Osteocyte (in vitro differentiated cells): ENCODE measurements around the gene NUDT22. TPM values are rescaled to one million over a fixed set of nuclear protein-coding genes. Genes with fewer than 3 reads are reported as not detected.
A peak's percentile ranks its signal among the peaks of the same experiment; 100 is the strongest.

Experiments used
- DNase-seq: peaks from one replicate; pipeline ENCODE4 v3.0.0; 2021; ENCODE audit warnings: mixed read lengths; ENCODE audit not compliant: unreplicated experiment; ENCODE audit errors: extremely low spot score
- H3K27ac Mint-ChIP-seq: one replicate; pipeline ENCODE4 v1.8.0; 2021; ENCODE audit warnings: mild to moderate bottlenecking, mixed read lengths; ENCODE audit not compliant: unreplicated experiment
- H3K27me3 Mint-ChIP-seq: one replicate; pipeline ENCODE4 v1.8.0; 2021; ENCODE audit warnings: mixed read lengths; ENCODE audit not compliant: unreplicated experiment
- H3K36me3 Mint-ChIP-seq: one replicate; pipeline ENCODE4 v1.8.0; 2021; ENCODE audit warnings: mixed read lengths; ENCODE audit not compliant: unreplicated experiment
- H3K4me1 Mint-ChIP-seq: one replicate; pipeline ENCODE4 v1.8.0; 2021; ENCODE audit warnings: mixed read lengths; ENCODE audit not compliant: unreplicated experiment
- H3K4me3 Mint-ChIP-seq: one replicate; pipeline ENCODE4 v1.8.0; 2021; ENCODE audit warnings: mild to moderate bottlenecking, moderate library complexity, mixed read lengths; ENCODE audit not compliant: unreplicated experiment
- H3K9me3 Mint-ChIP-seq: one replicate; pipeline ENCODE4 v1.8.0; 2021; ENCODE audit warnings: mixed read lengths; ENCODE audit not compliant: unreplicated experiment
- CTCF ChIP-seq: fragments of 200-600 bp; sonication (generic); IDR thresholded peaks from 2 replicates; pipeline ENCODE4 v1.5.0; 2021; ENCODE audit warnings: antibody characterized with exemption, mild to moderate bottlenecking, moderate library complexity
- total RNA-seq: library from RNA; stranded (reverse); gene quantifications from 2 replicates; pipeline ENCODE4 v1.2.1, GENCODE V29; 2021

NUDT22 gene
- total RNA-seq, 1 donor from 2014 or later = 46.8 TPM

GRCh38 chr11:64180891-64181290 lies 45.2 kb upstream of the NUDT22 start:
- H3K9me3 Mint-ChIP-seq = no peaks in the 10 kb centered on the region
- H3K27ac Mint-ChIP-seq = peak overlapping the region; percentile 91
- H3K36me3 Mint-ChIP-seq = no peaks in the 10 kb centered on the region
- peaks cover 35% of the 10 kb centered on the region for H3K4me1 Mint-ChIP-seq
- DNase-seq = no peak
- H3K4me3 Mint-ChIP-seq = no peak overlapping the region
- TF ChIP-seq CTCF = no peak
- H3K27me3 Mint-ChIP-seq = no peaks in the 10 kb centered on the region

GRCh38 chr11:64181506-64182411 lies 44.3 kb upstream of the NUDT22 start:
- H3K27me3 Mint-ChIP-seq = no peaks in the 10 kb centered on the region

GRCh38 chr11:64183890-64184289 lies 42.2 kb upstream of the NUDT22 start:
- no peaks in the 10 kb centered on the region for H3K36me3 Mint-ChIP-seq
- peak overlapping the region; percentile 35 for H3K4me3 Mint-ChIP-seq
- H3K9me3 Mint-ChIP-seq = no peaks in the 10 kb centered on the region
- peaks cover 38% of the 10 kb centered on the region for H3K4me1 Mint-ChIP-seq
- peak overlapping the region; percentile 99 for H3K27ac Mint-ChIP-seq
- no peak for TF ChIP-seq CTCF
- DNase-seq = no peak
- no peaks in the 10 kb centered on the region for H3K27me3 Mint-ChIP-seq

More at GRCh38 chr11:64181506-64182411, 44.3 kb upstream of the NUDT22 start:
- peaks cover 35% of the 10 kb centered on the region for H3K4me1 Mint-ChIP-seq
- H3K36me3 Mint-ChIP-seq = no peaks in the 10 kb centered on the region
- peak overlapping the region; percentile 91 for H3K27ac Mint-ChIP-seq
- peak overlapping the region; percentile 40 for H3K4me3 Mint-ChIP-seq
- H3K9me3 Mint-ChIP-seq = no peaks in the 10 kb centered on the region
- peak; percentile 93 for DNase-seq
- no peak for TF ChIP-seq CTCF

GRCh38 chr11:64185175-64185692 lies 40.8 kb upstream of the NUDT22 start:
- no peak for DNase-seq
- Mint-ChIP-seq H3K9me3 (no peaks in the 10 kb centered on the region), H3K27ac (peak overlapping the region; percentile 99), H3K36me3 (no peaks in the 10 kb centered on the region), H3K4me1 (peaks cover 38% of the 10 kb centered on the region), H3K27me3 (no peaks in the 10 kb centered on the region), H3K4me3 (peak overlapping the region; percentile 94)
- TF ChIP-seq CTCF = peak; percentile 57
